GM21825 (cell line): Measurements from ENCODE around the gene RAET1L.
"Not testable (repeated sequence)": the region's sequence is repeated elsewhere in the genome, so short reads cannot be mapped to it uniquely, and the experiment has no call there.

ENCODE experiments used
- ATAC-seq: cut with Tn5 transposase; IDR thresholded peaks from one replicate; pipeline ENCODE4 v1.9.1; 2021; ENCODE audit warnings: mild to moderate bottlenecking, moderate library complexity; ENCODE audit not compliant: unreplicated experiment

The RAET1L gene

DNA sequence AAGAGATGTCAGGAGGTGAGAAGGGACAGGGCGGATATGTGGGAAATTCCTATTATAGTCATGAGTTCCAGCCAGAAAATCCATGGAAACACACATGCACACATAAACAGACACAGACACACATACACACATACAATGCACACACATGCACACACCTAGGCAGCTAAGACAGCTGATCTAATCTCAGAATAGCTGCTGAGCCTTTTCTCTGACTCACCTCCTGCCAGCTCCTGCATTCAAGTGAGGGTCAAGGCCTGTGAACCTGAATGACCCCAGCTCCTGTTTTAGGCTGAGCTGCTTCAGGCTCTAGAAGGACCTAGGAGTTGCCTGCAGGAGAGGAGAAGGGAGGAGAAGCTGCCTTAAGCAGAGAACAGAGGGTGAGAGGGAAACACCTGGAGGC, 21.6 kb upstream of the RAET1L start:
- no peak for ATAC-seq

DNA sequence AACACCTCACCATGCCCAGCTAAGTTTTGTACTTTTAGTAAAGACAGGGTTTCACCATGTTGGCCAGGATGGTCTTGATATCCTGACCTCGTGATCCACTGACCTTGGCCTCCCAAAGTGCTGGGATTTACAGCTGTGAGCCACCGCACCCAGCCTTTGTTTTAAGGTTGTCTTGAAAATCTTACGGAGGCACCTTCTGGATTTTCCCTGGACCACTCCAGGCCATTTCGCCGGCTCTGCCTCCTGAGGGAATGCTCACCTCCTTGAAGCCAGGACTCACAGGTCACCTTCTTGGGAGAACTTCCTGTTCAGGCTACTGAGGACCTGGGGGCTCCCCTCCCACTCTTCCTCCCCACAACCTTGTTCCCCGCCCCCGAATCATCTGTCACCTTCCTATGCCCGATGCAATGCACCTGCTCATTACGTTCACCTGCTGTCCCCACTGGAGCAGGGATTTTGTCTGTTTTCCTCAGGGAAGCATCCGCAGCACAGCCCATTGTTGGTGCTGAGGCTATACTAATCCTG, 19.4 kb upstream of the RAET1L start:
- ATAC-seq, result no peak

DNA sequence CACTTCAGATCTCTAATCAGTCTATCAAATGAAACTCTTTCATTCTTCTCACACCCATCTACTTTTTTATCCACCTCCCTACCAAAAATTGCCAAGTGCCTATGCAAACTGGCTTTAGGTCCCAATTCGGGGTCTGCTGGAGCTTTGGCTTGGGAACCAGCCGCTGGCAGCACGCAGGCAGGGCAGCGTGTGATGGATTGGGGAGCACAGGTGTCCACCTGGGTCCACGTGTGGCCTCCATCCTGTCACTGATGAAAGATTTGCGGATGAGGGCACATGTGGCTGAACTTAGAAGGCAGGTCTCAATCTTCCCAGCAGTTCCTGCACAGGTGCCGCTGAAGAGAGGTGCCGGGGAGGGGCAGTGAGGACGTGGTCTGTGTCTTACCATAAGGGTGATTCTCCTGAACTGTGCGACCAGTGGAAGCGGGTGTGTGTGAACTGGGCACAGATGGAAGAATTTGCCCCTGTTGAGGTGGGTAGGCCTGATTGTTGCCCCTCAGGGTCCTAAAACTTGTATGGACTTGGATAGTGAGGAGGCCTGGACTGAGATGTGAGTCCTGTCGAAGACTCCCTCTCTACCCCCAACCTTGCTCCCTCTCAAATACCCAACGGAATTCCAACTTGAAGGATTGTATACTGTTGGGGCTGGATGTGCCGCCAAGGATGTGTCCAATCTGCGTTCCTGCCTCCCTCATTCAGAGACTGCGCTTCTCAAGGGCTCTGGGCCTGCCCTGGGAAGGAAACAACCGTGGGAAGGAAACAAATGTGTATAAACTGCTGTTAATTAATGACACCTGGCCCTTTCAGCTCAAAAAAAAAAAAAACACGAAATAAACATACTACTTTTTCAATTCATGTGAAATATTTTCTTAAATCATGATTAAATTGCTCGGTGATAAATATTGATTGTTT, 18.4 kb upstream of the RAET1L start:
- no peak for ATAC-seq

DNA sequence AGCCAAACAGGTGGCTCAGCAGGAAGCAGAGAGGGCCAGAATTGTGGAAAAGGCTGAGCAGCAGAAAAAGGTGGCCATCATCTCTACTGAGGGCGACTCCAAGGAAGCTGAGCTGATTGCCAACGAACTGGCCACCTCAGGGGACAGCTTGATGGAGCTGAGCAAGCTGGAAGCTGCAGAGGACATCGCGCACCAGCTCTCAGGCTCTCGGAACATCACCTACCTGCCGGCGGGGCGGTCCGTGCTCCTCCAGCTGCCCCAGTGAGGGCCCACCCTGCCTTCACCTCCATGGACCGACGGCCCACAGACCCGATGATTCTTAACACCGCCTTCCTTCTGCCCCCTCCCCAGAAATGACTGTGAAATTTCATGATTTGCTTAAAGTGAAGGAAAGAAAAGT, 17.8 kb upstream of the RAET1L start:
- ATAC-seq, result no peak

DNA sequence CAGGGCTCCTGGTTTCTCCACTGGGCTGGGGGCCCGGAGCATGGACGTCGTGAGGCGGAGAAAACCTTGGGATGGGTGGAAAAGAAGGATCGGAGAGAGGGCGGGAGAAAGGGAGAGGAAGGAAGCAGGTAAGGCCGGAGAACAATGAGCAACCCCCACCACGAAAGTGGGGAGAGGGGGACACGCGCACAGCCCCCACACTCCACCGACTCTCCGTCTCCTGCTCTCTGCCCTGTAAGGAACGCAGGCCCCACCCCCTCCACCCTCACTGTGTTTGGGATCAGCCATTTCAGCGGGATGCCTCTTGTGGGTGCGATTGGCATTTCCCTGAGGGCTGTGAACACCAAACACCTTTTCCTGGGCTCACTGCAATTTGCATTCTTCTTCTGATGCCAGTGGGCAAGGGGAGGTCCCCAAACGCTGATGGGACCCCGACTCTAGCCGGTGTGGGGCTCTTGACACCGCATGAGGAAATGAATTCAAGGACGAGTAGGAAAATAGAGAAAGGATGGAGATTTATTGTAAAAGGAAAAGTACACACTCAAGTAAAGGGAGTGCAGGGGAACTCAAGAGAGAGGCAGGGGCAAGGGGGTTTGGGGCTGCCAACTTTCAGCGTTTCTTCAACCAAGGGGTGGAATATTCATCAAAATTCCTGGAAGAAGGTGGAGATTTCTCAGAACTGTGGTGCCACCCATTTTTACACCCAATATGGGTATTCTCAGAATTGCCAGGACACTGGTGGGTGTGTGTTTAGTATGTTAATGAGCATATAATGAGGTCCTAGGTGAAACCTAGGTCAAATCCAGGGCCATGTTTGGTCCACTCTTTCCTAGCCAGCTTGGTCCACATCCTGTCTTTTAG, 13.1 kb upstream of the RAET1L start:
- ATAC-seq, result no peak

DNA sequence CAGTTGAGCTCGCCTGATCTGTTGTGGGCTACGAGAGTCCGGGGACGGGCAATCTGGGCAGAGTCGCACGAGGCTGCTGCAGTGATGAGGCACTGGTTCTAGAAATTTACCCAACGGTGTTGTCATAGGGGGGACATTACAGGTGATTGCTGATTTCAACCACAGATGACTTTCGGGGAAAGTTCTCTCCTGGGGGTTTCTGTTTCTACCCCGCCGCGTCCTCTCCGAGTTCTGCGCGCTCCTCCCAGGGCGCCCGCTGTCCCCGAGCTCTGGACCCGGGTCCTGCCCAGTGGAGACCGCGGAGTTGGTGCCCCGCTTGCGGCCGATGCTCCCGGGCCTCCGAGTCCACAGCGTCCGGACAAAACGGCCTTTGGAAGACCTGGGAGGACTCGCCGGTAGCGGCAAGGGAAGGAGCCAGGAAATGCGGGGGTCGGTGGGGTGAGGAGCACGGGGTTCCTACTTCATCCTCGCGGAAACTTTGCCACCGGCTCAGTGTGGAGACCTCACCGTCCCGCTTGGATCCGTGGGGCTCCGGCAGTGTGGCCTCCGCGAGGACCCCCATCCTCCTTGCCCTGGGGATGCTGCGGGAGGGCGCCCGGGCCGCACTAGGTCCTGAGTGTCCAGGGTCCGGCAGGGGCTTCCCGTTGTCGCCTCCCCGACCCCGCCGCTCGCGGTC, 12.3 kb upstream of the RAET1L start:
- ATAC-seq, result no peak

DNA sequence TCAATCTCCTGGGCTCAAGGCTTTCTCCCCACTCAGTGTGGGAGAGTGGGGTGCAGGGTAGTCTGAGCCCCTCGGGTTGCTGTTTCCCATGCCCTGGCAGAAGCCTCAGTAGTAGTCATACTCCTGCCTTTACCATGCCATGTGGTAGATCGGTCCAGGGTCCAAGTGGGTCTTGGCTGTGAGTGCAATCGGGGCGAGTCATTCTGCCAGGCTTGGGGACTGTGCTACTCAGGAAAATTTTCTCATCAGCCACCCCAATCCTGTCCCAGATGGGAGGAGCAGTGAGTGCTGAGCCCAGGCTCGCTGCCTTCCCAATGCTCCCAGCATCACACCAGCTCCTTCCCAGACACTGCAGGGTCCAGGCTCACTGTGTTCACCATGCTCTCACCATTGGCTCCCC, 10.7 kb upstream of the RAET1L start:
- ATAC-seq, result no peak

DNA sequence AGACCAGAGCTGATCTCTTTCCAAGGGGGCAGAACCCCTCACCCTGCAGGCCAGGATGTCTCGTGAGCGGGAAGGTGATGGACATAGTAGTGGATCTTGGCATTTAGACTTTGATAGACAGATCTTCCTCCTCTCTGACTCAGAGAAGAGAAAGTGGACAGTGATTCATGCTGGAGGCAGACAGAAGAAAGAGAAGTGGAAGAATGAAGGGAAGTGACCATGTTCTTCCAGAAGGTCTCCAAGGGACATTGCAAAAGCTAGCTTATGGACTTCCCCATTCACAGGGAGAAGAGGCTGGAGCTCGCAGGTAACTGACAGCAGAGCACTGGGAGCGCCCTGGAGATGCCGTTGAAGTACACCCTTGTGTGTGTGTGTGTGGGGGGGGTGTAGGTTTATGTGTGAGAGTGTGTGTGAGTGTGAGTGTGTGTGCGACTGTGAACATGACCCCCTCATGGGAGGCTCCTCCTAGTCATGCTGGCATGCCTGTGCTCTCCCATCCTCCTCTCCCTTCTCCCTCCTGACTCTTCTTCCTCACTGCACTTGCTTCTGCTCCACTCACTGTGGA, 8.0 kb upstream of the RAET1L start:
- no peak for ATAC-seq

DNA sequence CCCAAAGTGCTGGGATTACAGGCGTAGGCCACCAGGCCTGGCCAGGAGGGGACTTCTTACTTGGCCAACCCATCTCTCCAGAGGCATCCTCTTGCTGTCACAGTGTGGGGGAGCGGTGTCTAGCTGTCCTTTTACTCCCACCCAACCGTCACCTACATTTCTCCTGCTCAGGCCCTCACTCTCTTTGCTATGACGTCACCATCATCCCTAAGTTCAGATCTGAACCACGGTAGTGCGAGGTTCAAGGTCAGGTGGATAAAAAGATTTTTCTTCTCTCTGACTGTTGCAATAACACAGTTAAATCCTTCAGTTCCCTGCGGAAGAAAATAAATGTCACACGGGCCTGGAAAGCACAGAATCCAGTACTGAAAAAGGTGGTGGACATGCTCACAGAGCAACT, 7.3 kb upstream of the RAET1L start:
- ATAC-seq, result no peak

DNA sequence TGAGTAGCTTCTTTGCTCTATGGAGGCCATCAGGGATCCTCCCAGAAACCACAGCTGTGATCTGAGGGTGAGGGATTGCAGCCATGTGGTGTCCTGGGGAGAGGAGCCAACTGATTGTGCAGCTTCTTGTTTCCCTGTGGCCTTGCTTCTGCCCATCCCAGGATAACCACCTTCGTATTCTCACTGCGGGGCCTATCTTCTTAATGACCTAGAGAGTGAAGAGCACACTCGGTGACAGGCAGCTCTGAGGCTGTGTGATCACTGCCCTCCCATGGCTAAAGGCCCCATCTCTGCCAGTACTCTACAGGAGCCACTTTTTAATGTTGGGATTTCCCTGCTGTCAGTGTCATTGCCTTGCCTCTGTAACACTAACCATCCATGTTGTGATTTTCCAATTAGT, 5.3 kb upstream of the RAET1L start:
- ATAC-seq, result no peak

DNA sequence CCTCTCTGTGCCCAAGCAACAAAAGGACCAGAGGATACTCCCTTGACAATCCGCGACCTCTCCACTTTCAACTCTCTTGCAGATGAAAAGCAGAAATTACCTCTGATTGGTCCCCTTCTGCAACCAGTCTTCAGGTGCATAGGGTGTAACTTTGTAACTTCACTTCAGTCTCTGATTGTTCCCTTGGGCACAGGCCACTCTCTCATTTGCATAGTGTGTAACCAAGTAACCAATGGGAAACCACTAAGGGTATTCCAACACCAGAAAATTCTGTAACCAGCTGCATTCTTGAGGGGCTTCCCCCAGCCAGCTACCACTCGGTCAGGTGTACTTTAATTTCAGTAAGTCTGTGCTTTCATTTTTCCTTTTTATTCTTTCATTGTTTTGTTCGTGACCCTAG, 4.4 kb upstream of the RAET1L start:
- ATAC-seq, result no peak

DNA sequence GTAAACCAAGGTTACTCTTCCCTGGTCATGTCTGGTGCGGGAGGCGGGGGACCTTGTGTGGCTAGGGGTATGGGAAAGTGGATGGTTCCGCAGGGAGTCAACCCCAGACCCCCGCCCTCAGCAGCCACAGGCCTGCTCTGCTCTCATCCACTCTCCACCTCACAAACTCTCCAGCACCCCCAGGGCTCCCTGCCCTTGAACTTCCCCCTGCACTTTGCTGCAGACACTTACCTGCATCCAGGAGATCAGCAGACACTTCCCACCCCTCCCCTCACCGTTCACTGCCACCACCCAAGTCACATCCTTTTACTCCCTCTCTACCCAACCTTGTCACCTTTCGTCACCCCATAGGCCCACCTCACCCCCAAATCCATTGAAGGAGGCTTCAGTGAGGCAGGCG, 3.9 kb upstream of the RAET1L start:
- no peak for ATAC-seq

DNA sequence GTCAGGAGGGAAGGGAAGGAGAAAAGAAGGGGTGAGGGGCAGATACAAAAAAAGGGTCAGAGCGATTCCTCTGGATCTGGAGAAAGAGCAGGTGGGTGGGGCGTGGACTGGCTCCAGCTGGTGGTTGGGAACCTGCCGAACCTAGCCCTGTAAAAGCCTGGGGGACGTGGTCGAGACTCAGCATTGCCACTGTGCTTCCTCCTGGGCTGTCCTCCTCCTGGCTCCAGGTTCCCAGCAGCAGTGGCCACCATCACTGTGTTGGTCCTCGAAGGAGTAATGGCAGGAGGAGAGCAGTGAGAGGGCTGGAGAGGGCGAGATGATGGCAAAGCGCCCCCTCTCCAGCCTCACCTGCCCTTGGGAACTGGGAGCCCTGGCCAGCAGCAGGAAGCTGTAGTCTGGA, 3.5 kb upstream of the RAET1L start:
- no peak for ATAC-seq

DNA sequence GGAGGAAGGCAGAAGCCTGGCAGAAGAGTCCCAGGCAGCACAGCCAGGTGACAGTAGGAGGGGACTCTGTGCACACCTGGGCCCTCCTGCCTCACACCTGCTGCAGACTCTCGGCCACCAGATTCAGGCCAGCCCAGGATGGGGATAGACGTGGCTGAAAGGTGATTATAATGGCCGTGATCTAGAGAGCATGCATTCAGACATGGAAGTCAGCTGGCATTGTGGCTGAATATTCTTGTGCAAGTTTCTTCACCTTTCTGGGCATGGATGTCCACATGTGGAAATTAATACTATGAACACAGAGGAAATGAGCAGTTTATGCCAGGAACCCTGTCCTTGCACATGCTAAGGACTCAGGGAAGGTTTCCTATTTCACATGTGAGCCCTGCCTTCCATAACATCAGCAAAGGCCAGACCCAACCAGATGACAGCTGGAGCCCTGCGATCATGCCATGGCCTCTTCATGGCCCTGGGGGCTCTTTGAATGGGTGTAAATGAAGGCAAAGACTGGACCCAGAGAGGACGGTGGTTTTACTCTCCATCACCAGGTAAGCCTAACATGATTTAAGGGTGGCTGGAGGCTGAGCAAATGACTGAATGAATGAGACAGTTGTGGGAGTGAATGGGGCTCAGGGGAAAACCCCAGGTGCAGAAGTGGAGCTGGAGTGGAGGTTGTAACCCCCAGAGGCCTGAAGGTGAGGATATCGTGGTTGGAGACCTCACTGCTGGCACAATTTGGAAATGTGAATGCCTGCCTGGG, 2.7 kb upstream of the RAET1L start:
- ATAC-seq, result no peak

DNA sequence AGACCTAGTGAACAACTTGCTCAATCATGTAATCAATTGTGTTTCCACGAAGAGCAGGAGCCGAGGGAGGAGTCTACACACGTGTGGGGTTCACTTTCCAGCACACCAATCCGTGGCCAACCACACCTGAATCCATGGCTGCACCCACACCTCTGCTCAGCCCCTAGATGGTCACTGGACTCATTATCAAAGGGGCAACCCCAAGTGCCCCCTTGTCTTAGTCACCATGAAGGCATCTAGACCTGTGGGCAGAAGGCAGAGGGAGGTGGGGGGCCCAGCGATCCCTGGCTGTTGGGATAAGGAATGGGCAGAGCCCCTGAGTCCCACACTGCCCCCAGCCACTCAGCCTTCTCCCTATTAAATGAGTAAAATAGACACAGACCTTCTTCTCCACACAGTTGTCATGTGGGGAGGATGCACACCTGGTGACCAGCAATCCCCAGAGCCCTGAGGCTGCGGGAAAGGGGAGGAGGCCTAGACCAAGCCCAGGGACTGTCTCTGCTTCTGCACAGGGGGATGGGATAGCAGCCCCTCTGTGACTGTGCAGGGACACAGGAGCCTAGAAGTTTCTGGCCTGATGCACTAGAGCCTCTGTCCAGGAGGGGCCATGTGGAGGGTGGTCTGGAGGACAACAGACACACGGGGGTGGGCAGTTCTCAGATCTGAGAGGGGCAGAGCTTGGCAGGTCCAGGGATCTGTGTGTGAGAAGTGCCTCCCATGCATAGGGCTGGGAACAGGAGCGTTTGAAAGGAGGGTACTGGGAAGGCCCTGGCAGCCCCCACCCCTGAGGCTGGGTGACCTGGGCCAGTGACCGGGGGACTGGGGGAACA, 1.9 kb upstream of the RAET1L start:
- ATAC-seq, result no peak

DNA sequence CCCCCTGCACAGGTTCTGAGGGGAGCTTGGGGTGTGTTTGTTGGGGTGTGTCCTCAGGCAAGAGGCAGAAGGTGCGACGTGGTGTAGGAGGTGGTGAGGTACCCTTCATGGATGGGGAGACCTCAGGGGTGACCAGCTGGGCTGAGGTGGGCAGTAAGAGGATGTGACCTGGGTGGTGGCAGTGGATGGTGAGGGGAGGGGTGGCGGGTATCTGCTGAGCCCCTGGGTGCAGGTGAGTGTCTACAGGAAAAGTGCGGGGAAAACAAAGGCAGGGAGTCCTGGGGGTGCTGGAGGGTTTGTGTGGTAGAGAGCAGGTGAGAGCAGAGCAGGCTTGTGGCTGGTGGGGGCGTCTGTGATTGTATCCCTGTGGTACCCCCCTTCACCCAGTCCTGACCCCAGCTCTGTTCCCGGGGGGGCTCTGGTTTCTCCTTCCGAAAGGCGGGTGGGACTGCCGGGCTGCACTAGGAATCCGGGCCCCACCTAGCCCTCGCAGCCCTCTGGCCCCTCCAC, 631 bp downstream of the RAET1L start:
- ATAC-seq, result no peak

DNA sequence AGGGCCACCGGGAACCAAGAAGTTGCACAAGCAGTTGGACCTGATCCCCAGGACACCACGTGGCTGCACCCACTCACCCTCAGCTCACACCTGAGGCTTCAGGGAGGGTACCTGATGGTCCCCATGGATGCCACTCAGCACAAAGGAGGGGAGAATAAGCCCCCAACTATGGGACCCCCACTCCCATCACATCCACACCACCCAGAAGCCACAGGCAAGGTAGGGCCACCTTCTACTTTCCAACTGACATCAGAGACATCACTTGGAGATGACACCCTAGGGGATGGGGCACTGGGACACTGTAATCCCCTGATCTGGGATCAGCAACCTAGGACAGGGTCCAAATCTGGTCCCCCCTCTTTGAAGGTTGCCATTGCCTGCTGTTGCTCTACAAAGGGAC, 1.3 kb downstream of the RAET1L start:
- ATAC-seq, result not testable (repeated sequence)

DNA sequence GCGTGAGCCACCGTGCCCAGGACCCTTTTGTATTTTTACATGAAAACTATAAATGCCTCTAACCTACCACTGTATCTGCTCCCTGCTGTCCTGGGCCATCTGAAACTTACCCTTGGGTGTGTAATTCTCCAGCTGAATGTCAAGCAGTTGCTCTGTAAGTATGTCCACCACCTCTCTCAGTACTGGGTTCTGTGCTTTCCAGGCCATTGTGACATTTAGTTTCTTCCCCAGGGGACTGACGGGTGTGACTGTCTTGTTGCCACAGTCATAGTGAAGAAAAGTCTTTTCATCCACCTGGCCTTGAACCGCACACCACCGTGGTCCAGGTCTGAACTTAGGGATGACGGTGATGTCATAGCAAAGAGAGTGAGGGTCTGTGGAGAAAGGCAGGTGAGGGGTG, 3.5 kb downstream of the RAET1L start:
- not testable (repeated sequence) for ATAC-seq
